HEK293T (cell line): ENCODE results near the gene ZNF778.

Source experiments
- BHLHE40 ChIP-seq: fragments of 450-650 bp; IDR thresholded peaks from 2 replicates; pipeline ENCODE4 v1.6.1; 2016; ENCODE audit warnings: mild to moderate bottlenecking, moderate library complexity, borderline replicate concordance
- ELF4 ChIP-seq: fragments of 450-650 bp; IDR thresholded peaks from 2 replicates; pipeline ENCODE4 v1.6.1; 2017; ENCODE audit warnings: antibody characterized with exemption
- FOXM1 ChIP-seq: fragments of 450-650 bp; IDR thresholded peaks from 2 replicates; pipeline ENCODE4 v1.6.1; 2017; ENCODE audit warnings: mild to moderate bottlenecking, borderline replicate concordance
- L3MBTL2 ChIP-seq: fragments of 450-650 bp; conservative IDR thresholded peaks from 2 replicates; pipeline ENCODE4 v1.6.1; 2016; ENCODE audit warnings: mild to moderate bottlenecking
- SP1 ChIP-seq: fragments of 450-650 bp; IDR thresholded peaks from 2 replicates; pipeline ENCODE4 v1.6.1; 2017
- SUZ12 ChIP-seq: fragments of 450-650 bp; IDR thresholded peaks from 2 replicates; pipeline ENCODE4 v1.6.1; 2016; ENCODE audit warnings: mild to moderate bottlenecking

DNA sequence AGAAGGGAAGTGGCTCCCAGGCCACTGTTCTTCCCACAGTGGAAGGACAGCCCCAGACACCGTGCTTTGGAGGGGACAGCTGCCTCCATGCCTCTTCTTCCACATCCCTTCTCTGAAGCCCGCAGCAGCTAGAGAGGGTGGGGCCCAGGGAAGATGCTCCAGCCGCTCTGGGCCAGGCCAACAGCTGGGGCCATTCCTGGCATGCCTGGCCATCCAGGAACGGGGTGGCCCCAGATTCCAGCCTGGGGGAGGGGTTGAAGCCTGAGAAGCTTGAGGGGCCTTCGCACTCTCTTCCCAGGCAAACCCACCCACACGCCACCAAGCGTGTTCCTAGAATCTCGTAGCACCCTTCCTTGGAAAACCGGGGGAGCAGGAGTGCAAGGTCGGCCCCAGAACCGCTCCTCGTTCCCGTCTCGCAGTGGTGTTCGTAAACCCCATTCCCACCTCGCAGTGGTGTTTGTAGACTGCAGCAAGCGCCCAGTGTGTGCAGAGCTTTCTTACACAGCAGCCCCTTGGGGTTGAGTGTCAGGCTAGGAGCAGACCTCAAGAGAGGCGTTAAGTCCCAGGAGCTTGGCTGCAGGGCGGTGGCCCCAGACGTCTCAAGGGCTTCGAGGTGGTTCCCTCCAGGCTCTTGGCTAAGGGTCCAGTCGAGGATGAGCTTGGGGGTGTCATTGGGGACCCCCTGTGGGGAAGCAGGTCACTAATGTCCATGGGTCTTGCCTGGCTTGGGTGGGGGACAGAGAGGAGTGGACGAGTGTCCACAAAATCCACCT is 43.3 kb upstream of the ZNF778 start:
- TF ChIP-seq SUZ12 (no peak), ELF4 (no peak), SP1 (no peak), L3MBTL2 (no peak), BHLHE40 (no peak), FOXM1 (no peak)
